CD4-positive, alpha-beta T cell (primary cell): Measurements from ENCODE around the gene LEPR. TPM values are rescaled to one million over a fixed set of nuclear protein-coding genes. Genes with fewer than 3 reads are reported as not detected.

Experiments used
- ATAC-seq: fragments of 200-7000 bp; cut with Tn5 transposase; one replicate; pipeline ENCODE4 v1.10.0; 2022; ENCODE audit warnings: mild to moderate bottlenecking; ENCODE audit not compliant: poor library complexity
- CTCF ChIA-PET: fragments of 350-600 bp; sonication (Branson Sonifier 250); formaldehyde crosslinking; loops from one replicate; lab custom pipeline; 2021; ENCODE audit warnings: antibody characterized with exemption, inconsistent platforms; lab: Charles Lee
- POLR2A ChIA-PET: fragments of 350-600 bp; sonication (Branson Sonifier 250); formaldehyde crosslinking; loops from one replicate; lab custom pipeline; 2021; ENCODE audit warnings: antibody characterized with exemption, inconsistent platforms; lab: Charles Lee
- DNase-seq, 14 experiments: peaks; one replicate each; pipeline ENCODE4 v3.0.0-alpha.2; 2013 to 2020; ENCODE audit warnings: mixed read lengths in 2 of 14
- H3K27ac ChIP-seq, 2 donors: one replicate each; pipeline versions ENCODE4 v1.5.1 to v1.7.0; 2013; ENCODE audit warnings: low read length in 2 of 2, low read depth in 1 of 2, mild to moderate bottlenecking in 1 of 2
- H3K27me3 ChIP-seq, 2 experiments: 1 replicate in 1 of 2; 2 replicates in 1 of 2; pipeline versions ENCODE4 v1.6.1 to v1.7.0; 2013; ENCODE audit warnings: low read length in 2 of 2, control low read depth in 1 of 2, mild to moderate bottlenecking in 1 of 2, moderate library complexity in 1 of 2; ENCODE audit not compliant: insufficient read depth in 2 of 2, control insufficient read depth in 1 of 2
- H3K36me3 ChIP-seq: one replicate; pipeline ENCODE4 v1.6.1; 2013; ENCODE audit warnings: low read length, control low read depth; ENCODE audit not compliant: insufficient read depth
- H3K4me1 ChIP-seq: one replicate; pipeline ENCODE4 v1.6.1; 2013; ENCODE audit warnings: low read length, control low read depth; ENCODE audit not compliant: insufficient read depth
- H3K4me3 ChIP-seq: one replicate; pipeline ENCODE4 v1.5.1; 2013; ENCODE audit warnings: mild to moderate bottlenecking, low read length, moderate library complexity
- H3K9me3 ChIP-seq, 2 experiments: 1 replicate in 1 of 2; 2 replicates in 1 of 2; pipeline versions ENCODE4 v1.6.1 to v1.7.0; 2013; ENCODE audit warnings: low read length in 2 of 2, mild to moderate bottlenecking in 2 of 2, control low read depth in 1 of 2, moderate library complexity in 1 of 2; ENCODE audit not compliant: control insufficient read depth in 1 of 2, insufficient read depth in 1 of 2
- H3K27ac Mint-ChIP-seq: one replicate; pipeline ENCODE4 v1.8.0; 2020; ENCODE audit warnings: mixed read lengths
- H3K27me3 Mint-ChIP-seq: one replicate; pipeline ENCODE4 v1.8.0; 2021; ENCODE audit warnings: mixed read lengths
- H3K36me3 Mint-ChIP-seq: one replicate; pipeline ENCODE4 v1.8.0; 2021; ENCODE audit warnings: low read depth, mixed read lengths
- H3K4me1 Mint-ChIP-seq: one replicate; pipeline ENCODE4 v1.8.0; 2021; ENCODE audit warnings: low read depth, mixed read lengths
- H3K4me3 Mint-ChIP-seq: one replicate; pipeline ENCODE4 v1.8.0; 2020; ENCODE audit warnings: mild to moderate bottlenecking, mixed read lengths
- H3K9me3 Mint-ChIP-seq: one replicate; pipeline ENCODE4 v1.8.0; 2020; ENCODE audit warnings: mixed read lengths
- CTCF ChIP-seq: fragments of 200-600 bp; IDR thresholded peaks from one replicate; pipeline ENCODE4 v1.8.0; 2022; ENCODE audit warnings: antibody characterized with exemption, mild to moderate bottlenecking
- intact Hi-C, 2 experiments: fragments of 100-400 bp; cut with DNase I in 1 of 2; cut with micrococcal nuclease in 1 of 2; formaldehyde crosslinking; loops; one replicate each; pipeline versions ENCODE4 v1.15.1 to v1.9.0; 2023 to 2025; cut with DNase I, micrococcal nuclease
- total RNA-seq, 174 experiments: library from RNA in 2 of 174; stranded (reverse) in 2 of 174; gene quantifications; one replicate each; pipeline ENCODE4 v1.2.3 and lab custom pipeline; 2021 to 2026

Gene LEPR
- total RNA-seq, 2 experiments from 2014 or later = 0.58 to 0.59 TPM

GRCh38 chr1:65412984-65413375 lies 7.5 kb upstream of the LEPR start:
- Mint-ChIP-seq H3K4me3 (no peak overlapping the region), H3K27ac (no peak overlapping the region), H3K36me3 (peaks cover 4% of the 10 kb centered on the region), H3K4me1 (no peaks in the 10 kb centered on the region), H3K9me3 (no peaks in the 10 kb centered on the region), H3K27me3 (peaks cover 19% of the 10 kb centered on the region)
- DNase-seq = no peak
- Histone ChIP-seq H3K4me3 (no peak overlapping the region), H3K9me3 (no peaks in the 10 kb centered on the region), H3K36me3 (no peaks in the 10 kb centered on the region), H3K4me1 (no peaks in the 10 kb centered on the region), H3K27ac (no peak overlapping the region), H3K27me3 (no peaks in the 10 kb centered on the region)
- ChIA-PET CTCF (interaction anchor here (0.9 kb wide), 1 partner anchor 10 kb away, joined by 3 read pairs; no protein-coding TSS in a partner anchor), POLR2A (no interaction called here)
- ATAC-seq = no peak
- intact Hi-C loops = loop anchor here in 1 of 2 experiments (10.0 kb wide), 1 partner anchor 832 kb away; no protein-coding TSS in a partner anchor
- no peak for TF ChIP-seq CTCF

GRCh38 chr1:65414538-65414937 lies 5.9 kb upstream of the LEPR start:
- no peak overlapping the region for H3K4me3 Mint-ChIP-seq
- peaks cover 6% of the 10 kb centered on the region for H3K4me1 ChIP-seq

GRCh38 chr1:65416767-65417166 lies 3.7 kb upstream of the LEPR start:
- Mint-ChIP-seq H3K4me1 (peaks cover 18% of the 10 kb centered on the region), H3K27ac (no peak overlapping the region), H3K36me3 (peaks cover 8% of the 10 kb centered on the region), H3K9me3 (no peaks in the 10 kb centered on the region), H3K4me3 (no peak overlapping the region), H3K27me3 (peaks cover 8% of the 10 kb centered on the region)
- Histone ChIP-seq H3K27ac (no peak overlapping the region), H3K27me3 (no peaks in the 10 kb centered on the region), H3K36me3 (no peaks in the 10 kb centered on the region), H3K4me1 (peaks cover 15% of the 10 kb centered on the region), H3K4me3 (no peak overlapping the region), H3K9me3 (no peaks in the 10 kb centered on the region)
- CTCF ChIA-PET = interaction anchor here (1.9 kb wide), 1 partner anchor 162 kb away, joined by 4 read pairs; no protein-coding TSS in a partner anchor
- ATAC-seq (no peak), DNase-seq (no peak)
- intact Hi-C loops = loop anchor here (5.0 to 10.0 kb wide), 2 partner anchors 539 to 828 kb away; no protein-coding TSS in a partner anchor
- POLR2A ChIA-PET = interaction anchor here (0.6 kb wide), 1 partner anchor 13 kb away, joined by 3 read pairs; no protein-coding TSS in a partner anchor
- no peak for TF ChIP-seq CTCF

More at GRCh38 chr1:65414538-65414937, 5.9 kb upstream of the LEPR start:
- peaks cover 5% of the 10 kb centered on the region for H3K36me3 Mint-ChIP-seq
- Histone ChIP-seq H3K27ac (no peak overlapping the region), H3K36me3 (no peaks in the 10 kb centered on the region), H3K4me3 (no peak overlapping the region), H3K9me3 (no peaks in the 10 kb centered on the region), H3K27me3 (no peaks in the 10 kb centered on the region)
- no peaks in the 10 kb centered on the region for H3K9me3 Mint-ChIP-seq
- H3K27ac Mint-ChIP-seq = no peak overlapping the region
- no peak for TF ChIP-seq CTCF
- intact Hi-C loops = loop anchor here in 1 of 2 experiments (10.0 kb wide), 1 partner anchor 830 kb away; no protein-coding TSS in a partner anchor
- no peak for ATAC-seq
- H3K27me3 Mint-ChIP-seq = peaks cover 19% of the 10 kb centered on the region
- ChIA-PET POLR2A (no interaction called here), CTCF (no interaction called here)
- peaks cover 10% of the 10 kb centered on the region for H3K4me1 Mint-ChIP-seq
- no peak for DNase-seq
